ENCODE results near the gene AK2.
"Not testable (repeated sequence)": the region's sequence is repeated elsewhere in the genome, so short reads cannot be mapped to it uniquely, and the experiment has no call there.

AK2 gene

GRCh38 chr1:33055210-33056008 is 18.7 kb upstream of the AK2 start:
- TF ChIP-seq POU2F2 (IDR thresholded peaks at IDR 0.05; ENCODE audit: low read depth, low read length) = no peak
- TF ChIP-seq POLR2A (IDR thresholded peaks at IDR 0.05; ENCODE audit: low read depth, low read length) = no peak
- no peak for TF ChIP-seq POLR2AphosphoS5 (IDR thresholded peaks at IDR 0.05; ENCODE audit: low read depth, low read length)
- no peak for TF ChIP-seq PAX5 (IDR thresholded peaks at IDR 0.05; ENCODE audit: insufficient read depth, low read length, severe bottlenecking)
- no peak for TF ChIP-seq TAF1 (IDR thresholded peaks at IDR 0.05; ENCODE audit: low read depth, low read length)
- no peak for TF ChIP-seq SPI1 (IDR thresholded peaks at IDR 0.05; ENCODE audit: low read depth, low read length)

GRCh38 chr1:33050221-33051076 is 13.8 kb upstream of the AK2 start:
- TF ChIP-seq SPI1 (IDR thresholded peaks at IDR 0.05; ENCODE audit: low read depth, low read length) = no peak
- no peak for TF ChIP-seq PAX5 (IDR thresholded peaks at IDR 0.05; ENCODE audit: insufficient read depth, low read length, severe bottlenecking)
- no peak for TF ChIP-seq POU2F2 (IDR thresholded peaks at IDR 0.05; ENCODE audit: low read depth, low read length)
- TF ChIP-seq TAF1 (IDR thresholded peaks at IDR 0.05; ENCODE audit: low read depth, low read length) = no peak
- no peak for TF ChIP-seq POLR2A (IDR thresholded peaks at IDR 0.05; ENCODE audit: low read depth, low read length)
- no peak for TF ChIP-seq POLR2AphosphoS5 (IDR thresholded peaks at IDR 0.05; ENCODE audit: low read depth, low read length)
- DNase-seq (ENCODE audit: insufficient read length, low spot score) = no peak
- FAIRE-seq = no peak

More at GRCh38 chr1:33055210-33056008, 18.7 kb upstream of the AK2 start:
- DNase-seq (ENCODE audit: insufficient read length, low spot score) (peak; percentile 31), FAIRE-seq (peak; percentile 45)

GRCh38 chr1:33049371-33049770 is 12.7 kb upstream of the AK2 start:
- FAIRE-seq = no peak
- TF ChIP-seq PAX5 (IDR thresholded peaks at IDR 0.05; ENCODE audit: insufficient read depth, low read length, severe bottlenecking) (no peak), TAF1 (IDR thresholded peaks at IDR 0.05; ENCODE audit: low read depth, low read length) (no peak), POU2F2 (IDR thresholded peaks at IDR 0.05; ENCODE audit: low read depth, low read length) (no peak), SPI1 (IDR thresholded peaks at IDR 0.05; ENCODE audit: low read depth, low read length) (no peak), POLR2AphosphoS5 (IDR thresholded peaks at IDR 0.05; ENCODE audit: low read depth, low read length) (no peak), POLR2A (IDR thresholded peaks at IDR 0.05; ENCODE audit: low read depth, low read length) (no peak)
- DNase-seq (ENCODE audit: insufficient read length, low spot score) = no peak

GRCh38 chr1:33048426-33048825 is 11.7 kb upstream of the AK2 start:
- DNase-seq (ENCODE audit: insufficient read length, low spot score) (no peak), FAIRE-seq (no peak)
- TF ChIP-seq SPI1 (IDR thresholded peaks at IDR 0.05; ENCODE audit: low read depth, low read length) (no peak), TAF1 (IDR thresholded peaks at IDR 0.05; ENCODE audit: low read depth, low read length) (no peak)

GRCh38 chr1:33047839-33048305 is 11.2 kb upstream of the AK2 start:
- no peak for FAIRE-seq
- TF ChIP-seq TAF1 (IDR thresholded peaks at IDR 0.05; ENCODE audit: low read depth, low read length) = no peak
- no peak for TF ChIP-seq SPI1 (IDR thresholded peaks at IDR 0.05; ENCODE audit: low read depth, low read length)
- TF ChIP-seq POLR2A (IDR thresholded peaks at IDR 0.05; ENCODE audit: low read depth, low read length) = no peak
- TF ChIP-seq PAX5 (IDR thresholded peaks at IDR 0.05; ENCODE audit: insufficient read depth, low read length, severe bottlenecking) = no peak
- TF ChIP-seq POU2F2 (IDR thresholded peaks at IDR 0.05; ENCODE audit: low read depth, low read length) = no peak
- TF ChIP-seq POLR2AphosphoS5 (IDR thresholded peaks at IDR 0.05; ENCODE audit: low read depth, low read length) = no peak
- DNase-seq (ENCODE audit: insufficient read length, low spot score) = no peak

- TF ChIP-seq TAF1 (IDR thresholded peaks at IDR 0.05; ENCODE audit: low read depth, low read length) (no peak), SPI1 (IDR thresholded peaks at IDR 0.05; ENCODE audit: low read depth, low read length) (no peak), POLR2AphosphoS5 (IDR thresholded peaks at IDR 0.05; ENCODE audit: low read depth, low read length) (no peak), PAX5 (IDR thresholded peaks at IDR 0.05; ENCODE audit: insufficient read depth, low read length, severe bottlenecking) (no peak), POU2F2 (IDR thresholded peaks at IDR 0.05; ENCODE audit: low read depth, low read length) (no peak), POLR2A (IDR thresholded peaks at IDR 0.05; ENCODE audit: low read depth, low read length) (no peak)
- FAIRE-seq (no peak), DNase-seq (ENCODE audit: insufficient read length, low spot score) (no peak)
Observed at GRCh38 chr1:33047290-33047689, 10.6 kb upstream of the AK2 start.

- DNase-seq (ENCODE audit: insufficient read length, low spot score); FAIRE-seq: not testable (repeated sequence)
Observed at GRCh38 chr1:33046234-33046633, 9.6 kb upstream of the AK2 start.

GRCh38 chr1:33045814-33046213 is 9.1 kb upstream of the AK2 start:
- no peak for DNase-seq (ENCODE audit: insufficient read length, low spot score)
- TF ChIP-seq PAX5 (IDR thresholded peaks at IDR 0.05; ENCODE audit: insufficient read depth, low read length, severe bottlenecking) (no peak), SPI1 (IDR thresholded peaks at IDR 0.05; ENCODE audit: low read depth, low read length) (no peak), POU2F2 (IDR thresholded peaks at IDR 0.05; ENCODE audit: low read depth, low read length) (no peak), TAF1 (IDR thresholded peaks at IDR 0.05; ENCODE audit: low read depth, low read length) (no peak), POLR2AphosphoS5 (IDR thresholded peaks at IDR 0.05; ENCODE audit: low read depth, low read length) (no peak), POLR2A (IDR thresholded peaks at IDR 0.05; ENCODE audit: low read depth, low read length) (no peak)
- no peak for FAIRE-seq

GRCh38 chr1:33045246-33045645 is 8.6 kb upstream of the AK2 start:
- DNase-seq (ENCODE audit: insufficient read length, low spot score) (no peak), FAIRE-seq (no peak)
- no peak for TF ChIP-seq POLR2A (IDR thresholded peaks at IDR 0.05; ENCODE audit: low read depth, low read length)
- TF ChIP-seq POLR2AphosphoS5 (IDR thresholded peaks at IDR 0.05; ENCODE audit: low read depth, low read length) = no peak
- no peak for TF ChIP-seq SPI1 (IDR thresholded peaks at IDR 0.05; ENCODE audit: low read depth, low read length)
